Testis (tissue), 2 donors: ENCODE data around the gene RMRP.

Experiments
- CTCF ChIP-seq, 3 experiments: fragments of 450-650 bp in 2 of 3; fragments of 200-600 bp in 1 of 3; sonication (generic) in 1 of 3; IDR thresholded peaks; one replicate each; pipeline ENCODE4 v1.5.1; 2016 to 2019; ENCODE audit warnings: antibody characterized with exemption in 3 of 3, mild to moderate bottlenecking in 2 of 3, moderate library complexity in 1 of 3
- POLR2A ChIP-seq: fragments of 450-650 bp; IDR thresholded peaks from one replicate; pipeline ENCODE4 v1.6.1; 2017; ENCODE audit warnings: antibody characterized with exemption, mild to moderate bottlenecking, moderate library complexity

- TF ChIP-seq POLR2A (no peak), CTCF (IDR thresholded peaks at IDR 0.05) (no peak)
Observed at GRCh38 chr9:35681341-35682002, 23.7 kb upstream of the RMRP start.
